Measurements from ENCODE around the gene TBC1D22A.

GRCh38 chr22:46827136-46827780 lies 64.8 kb downstream of the TBC1D22A start:
- TF ChIP-seq POLR2A (IDR thresholded peaks at IDR 0.05) = no peak
- peak in 3 of 4 donors; percentile 15 to 26 (median 22) for TF ChIP-seq CTCF (IDR thresholded peaks at IDR 0.05)

All from right lobe of liver (tissue), 4 donors.